ENCODE data around the gene NBPF11. TPM values are rescaled to one million over a fixed set of nuclear protein-coding genes. Genes with fewer than 3 reads are reported as not detected.
A peak's percentile ranks its signal among the peaks of the same experiment; 100 is the strongest.
"Not testable (repeated sequence)": the region's sequence is repeated elsewhere in the genome, so short reads cannot be mapped to it uniquely, and the experiment has no call there.

NBPF11 gene
- total and polyA plus RNA-seq, 4 experiments from 2014 or later, result 0.35 to 30.0 (median 16.1) TPM

DNA sequence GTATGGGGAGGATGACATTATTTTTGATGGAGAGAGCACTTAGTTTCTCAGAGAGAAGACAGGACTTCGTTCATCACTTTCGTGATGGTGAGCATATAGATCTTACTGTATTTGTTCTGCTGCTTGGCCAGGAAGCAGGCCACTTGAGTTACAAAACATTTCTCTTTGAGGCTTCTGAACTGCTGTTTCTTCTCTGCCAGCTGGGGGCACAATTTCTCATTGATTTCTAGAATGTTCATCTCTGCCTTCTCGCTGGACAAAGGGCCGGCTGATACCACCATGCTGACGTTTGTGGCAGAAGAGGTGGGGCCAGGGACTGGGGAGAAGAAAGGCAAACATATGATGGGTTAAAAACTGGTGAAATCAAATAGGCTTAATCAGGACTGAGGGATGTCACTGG is 31.7 kb downstream of the NBPF11 start:
- H3K4me1 ChIP-seq (ENCODE audit: insufficient read depth, low read length); DNase-seq; H3K4me3 Mint-ChIP-seq; H3K27ac Mint-ChIP-seq; H3K4me1 Mint-ChIP-seq; H3K9me3 ChIP-seq (ENCODE audit: control insufficient read depth in 1 of 2, low read length in 2 of 2); H3K27me3 Mint-ChIP-seq; H3K27me3 ChIP-seq (ENCODE audit: insufficient read depth, low read length); H3K27ac ChIP-seq (ENCODE audit: low read depth, low read length); H3K36me3 ChIP-seq (ENCODE audit: insufficient read depth, low read length); H3K36me3 Mint-ChIP-seq; POLR2A ChIA-PET (ENCODE audit: partially characterized antibody); H3K9me3 Mint-ChIP-seq; CTCF ChIA-PET (ENCODE audit: partially characterized antibody); H3K4me3 ChIP-seq (ENCODE audit: low read length in 2 of 2); intact Hi-C loops (cut with micrococcal nuclease): not testable (repeated sequence)

DNA sequence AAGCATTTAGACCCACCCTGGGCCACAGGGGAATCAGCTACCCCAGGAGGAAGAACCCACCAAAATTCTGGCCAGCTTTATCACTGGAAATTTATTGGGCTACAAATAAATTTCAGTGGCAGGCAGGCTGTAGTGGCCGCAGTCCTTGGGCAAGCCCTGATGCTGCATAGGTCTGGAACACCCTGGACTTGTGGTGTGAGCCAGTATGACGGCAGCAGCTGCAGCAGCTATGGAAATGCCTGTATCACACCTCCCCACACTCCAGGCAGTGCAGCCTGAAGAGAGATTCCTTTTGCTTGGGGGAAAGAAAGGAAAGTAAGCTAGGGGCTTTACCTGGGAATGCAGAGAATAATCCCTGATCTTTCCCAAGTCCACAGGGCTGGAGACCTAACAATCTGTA is 56.3 kb downstream of the NBPF11 start:
- H3K4me3 ChIP-seq (ENCODE audit: low read length in 2 of 2); H3K27ac ChIP-seq (ENCODE audit: low read depth, low read length); H3K27me3 Mint-ChIP-seq; CTCF ChIA-PET (ENCODE audit: partially characterized antibody); H3K4me3 Mint-ChIP-seq; H3K27ac Mint-ChIP-seq; H3K9me3 Mint-ChIP-seq; H3K4me1 Mint-ChIP-seq; intact Hi-C loops (cut with micrococcal nuclease); H3K36me3 ChIP-seq (ENCODE audit: insufficient read depth, low read length); H3K4me1 ChIP-seq (ENCODE audit: insufficient read depth, low read length); H3K27me3 ChIP-seq (ENCODE audit: insufficient read depth, low read length); DNase-seq; H3K36me3 Mint-ChIP-seq; H3K9me3 ChIP-seq (ENCODE audit: control insufficient read depth in 1 of 2, low read length in 2 of 2); POLR2A ChIA-PET (ENCODE audit: partially characterized antibody): not testable (repeated sequence)

DNA sequence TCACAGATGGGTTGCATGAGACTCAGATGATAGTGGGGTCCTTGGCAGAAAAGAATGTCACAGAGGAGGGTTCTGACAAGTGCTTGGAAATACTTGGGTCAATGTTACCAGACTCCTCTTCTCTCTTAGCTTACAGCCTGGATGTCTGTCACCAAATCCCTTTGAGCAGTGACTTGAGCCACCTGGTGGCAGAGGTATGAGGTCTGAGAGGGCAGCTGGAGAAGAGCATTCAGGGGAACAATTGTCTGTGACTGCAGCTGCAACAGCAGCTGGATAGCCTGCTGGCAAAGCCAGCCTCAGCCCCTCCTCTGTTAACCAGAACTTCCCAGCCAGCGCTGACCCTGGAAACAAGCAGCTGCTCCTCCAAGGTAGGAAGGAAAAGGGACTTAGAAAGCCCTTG is 65.9 kb downstream of the NBPF11 start:
- H3K27ac Mint-ChIP-seq; H3K4me1 ChIP-seq (ENCODE audit: insufficient read depth, low read length); H3K27me3 ChIP-seq (ENCODE audit: insufficient read depth, low read length); H3K36me3 Mint-ChIP-seq; H3K9me3 ChIP-seq (ENCODE audit: control insufficient read depth in 1 of 2, low read length in 2 of 2); H3K36me3 ChIP-seq (ENCODE audit: insufficient read depth, low read length); H3K4me1 Mint-ChIP-seq; H3K9me3 Mint-ChIP-seq; H3K27me3 Mint-ChIP-seq; H3K27ac ChIP-seq (ENCODE audit: low read depth, low read length); POLR2A ChIA-PET (ENCODE audit: partially characterized antibody); intact Hi-C loops (cut with micrococcal nuclease); CTCF ChIA-PET (ENCODE audit: partially characterized antibody); H3K4me3 ChIP-seq (ENCODE audit: low read length in 2 of 2); H3K4me3 Mint-ChIP-seq: not testable (repeated sequence)
- DNase-seq, result peak in 1 of 5 donors; percentile 16

DNA sequence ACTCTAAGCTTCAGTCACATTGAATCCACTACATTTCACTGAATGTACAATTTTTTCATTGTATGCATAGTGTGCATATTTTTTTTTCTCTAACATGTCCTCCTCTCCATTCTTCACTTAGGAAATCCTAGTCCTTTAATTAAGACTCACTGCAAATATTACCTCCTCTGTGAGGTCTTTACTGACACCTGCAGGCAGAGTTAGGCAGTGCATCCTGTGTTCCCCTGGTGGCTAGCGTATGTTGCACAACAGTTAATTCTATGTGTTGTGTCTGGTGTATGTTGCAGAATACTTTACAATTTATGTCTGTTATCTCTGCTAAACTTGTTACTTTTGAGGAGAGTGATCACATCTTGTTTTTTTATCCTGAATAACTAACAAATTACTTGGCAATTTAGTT is 70.9 kb downstream of the NBPF11 start:
- H3K27ac Mint-ChIP-seq; H3K36me3 Mint-ChIP-seq; H3K9me3 Mint-ChIP-seq; DNase-seq; intact Hi-C loops (cut with micrococcal nuclease); H3K27me3 ChIP-seq (ENCODE audit: insufficient read depth, low read length); H3K4me1 ChIP-seq (ENCODE audit: insufficient read depth, low read length); POLR2A ChIA-PET (ENCODE audit: partially characterized antibody); H3K36me3 ChIP-seq (ENCODE audit: insufficient read depth, low read length); H3K9me3 ChIP-seq (ENCODE audit: control insufficient read depth in 1 of 2, low read length in 2 of 2); H3K4me3 Mint-ChIP-seq; H3K27ac ChIP-seq (ENCODE audit: low read depth, low read length); CTCF ChIA-PET (ENCODE audit: partially characterized antibody); H3K4me3 ChIP-seq (ENCODE audit: low read length in 2 of 2); H3K27me3 Mint-ChIP-seq; H3K4me1 Mint-ChIP-seq: not testable (repeated sequence)

DNA sequence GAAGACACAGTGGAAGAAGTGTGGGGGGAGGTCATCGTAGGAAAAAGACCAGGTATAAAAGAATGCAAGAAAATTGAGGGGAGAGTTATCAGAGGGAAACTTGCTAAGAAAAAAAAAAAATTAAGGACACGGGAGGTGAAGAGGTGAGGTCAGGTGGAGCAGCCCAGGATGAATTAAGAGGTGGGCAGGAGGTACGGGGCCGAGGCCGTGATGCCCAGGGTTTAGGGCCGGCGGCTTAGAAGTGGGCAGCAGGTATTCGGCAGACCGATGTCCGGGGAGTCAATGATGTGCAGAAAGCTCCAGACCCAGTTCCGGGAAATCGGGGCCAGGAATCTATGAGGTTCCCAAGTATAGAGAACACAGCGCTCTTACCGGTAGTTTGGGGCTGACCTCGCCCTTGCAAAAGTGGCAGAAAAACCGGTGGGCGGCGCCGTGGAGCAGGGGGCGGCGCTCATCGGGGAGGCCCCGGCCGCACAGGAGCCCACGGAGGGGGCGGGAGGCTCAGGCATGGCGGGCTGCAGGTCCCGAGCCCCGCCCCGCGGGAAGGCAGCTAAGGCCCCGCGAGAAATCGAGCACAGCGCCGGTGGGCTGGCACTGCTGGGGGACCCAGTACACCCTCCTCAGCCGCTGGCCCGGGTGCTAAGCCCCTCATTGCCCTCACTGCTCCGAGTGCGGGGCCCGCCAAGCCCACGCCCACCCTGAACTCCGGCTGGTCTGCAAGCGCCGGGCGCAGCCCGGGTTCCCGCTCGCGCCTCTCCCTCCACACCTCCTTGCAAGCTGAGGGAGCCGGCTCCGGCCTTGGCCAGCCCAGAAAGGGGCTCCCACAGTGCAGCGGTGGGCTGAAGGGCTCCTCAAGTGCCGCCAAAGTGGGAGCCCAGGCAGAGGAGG is 73.2 kb downstream of the NBPF11 start:
- H3K36me3 Mint-ChIP-seq; H3K9me3 ChIP-seq (ENCODE audit: control insufficient read depth in 1 of 2, low read length in 2 of 2); POLR2A ChIA-PET (ENCODE audit: partially characterized antibody); H3K4me3 Mint-ChIP-seq; DNase-seq; H3K36me3 ChIP-seq (ENCODE audit: insufficient read depth, low read length); intact Hi-C loops (cut with micrococcal nuclease); H3K4me1 ChIP-seq (ENCODE audit: insufficient read depth, low read length); H3K4me3 ChIP-seq (ENCODE audit: low read length in 2 of 2); H3K4me1 Mint-ChIP-seq; H3K9me3 Mint-ChIP-seq; H3K27ac Mint-ChIP-seq; H3K27ac ChIP-seq (ENCODE audit: low read depth, low read length); H3K27me3 Mint-ChIP-seq; CTCF ChIA-PET (ENCODE audit: partially characterized antibody); H3K27me3 ChIP-seq (ENCODE audit: insufficient read depth, low read length): not testable (repeated sequence)

DNA sequence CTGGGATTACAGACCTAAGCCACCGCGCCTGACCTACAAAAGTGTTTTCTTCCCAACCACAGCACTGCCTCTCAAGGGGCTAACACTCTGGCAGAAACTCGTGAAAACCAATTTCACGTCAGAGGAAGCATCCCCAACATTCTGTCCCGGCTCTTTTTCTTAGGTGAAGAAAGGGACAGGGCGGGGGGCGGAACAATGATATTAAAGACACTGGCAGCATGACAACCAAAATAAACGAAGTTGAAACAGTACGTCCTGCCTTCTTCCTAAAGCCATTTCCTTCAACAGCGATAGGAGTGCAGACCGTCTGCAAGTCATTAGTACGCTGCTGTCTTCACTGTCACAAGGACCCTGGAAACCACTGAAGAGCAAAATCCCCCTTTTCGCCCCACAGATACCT is 74.0 kb downstream of the NBPF11 start:
- H3K27me3 ChIP-seq (ENCODE audit: insufficient read depth, low read length); H3K36me3 ChIP-seq (ENCODE audit: insufficient read depth, low read length); intact Hi-C loops (cut with micrococcal nuclease); H3K27me3 Mint-ChIP-seq; CTCF ChIA-PET (ENCODE audit: partially characterized antibody); H3K9me3 Mint-ChIP-seq; H3K4me1 ChIP-seq (ENCODE audit: insufficient read depth, low read length); H3K27ac Mint-ChIP-seq; H3K36me3 Mint-ChIP-seq; H3K9me3 ChIP-seq (ENCODE audit: control insufficient read depth in 1 of 2, low read length in 2 of 2); H3K4me3 ChIP-seq (ENCODE audit: low read length in 2 of 2); POLR2A ChIA-PET (ENCODE audit: partially characterized antibody); DNase-seq; H3K27ac ChIP-seq (ENCODE audit: low read depth, low read length); H3K4me1 Mint-ChIP-seq; H3K4me3 Mint-ChIP-seq: not testable (repeated sequence)

DNA sequence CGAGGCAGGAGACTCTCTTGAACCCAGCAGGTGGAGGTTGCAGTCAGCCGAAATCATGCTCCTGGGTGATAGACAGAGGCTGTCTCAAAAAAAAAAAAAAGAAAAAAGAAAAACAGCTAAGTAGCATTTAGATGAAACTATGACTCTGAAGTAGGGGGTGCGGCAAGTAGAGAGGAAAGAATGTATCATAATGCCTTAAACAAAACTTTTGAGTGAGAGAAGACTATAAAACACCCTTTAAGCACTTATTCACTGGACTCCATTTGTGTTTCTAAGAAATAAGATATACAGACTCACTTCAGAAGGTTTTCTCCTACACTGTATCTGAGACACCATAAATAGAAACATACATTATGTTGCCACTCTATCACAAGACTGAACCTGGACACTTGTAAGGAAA is 74.6 kb downstream of the NBPF11 start:
- H3K4me3 Mint-ChIP-seq; H3K4me3 ChIP-seq (ENCODE audit: low read length in 2 of 2); H3K9me3 ChIP-seq (ENCODE audit: control insufficient read depth in 1 of 2, low read length in 2 of 2); H3K9me3 Mint-ChIP-seq; POLR2A ChIA-PET (ENCODE audit: partially characterized antibody); DNase-seq; H3K27me3 ChIP-seq (ENCODE audit: insufficient read depth, low read length); CTCF ChIA-PET (ENCODE audit: partially characterized antibody); H3K27ac ChIP-seq (ENCODE audit: low read depth, low read length); H3K4me1 ChIP-seq (ENCODE audit: insufficient read depth, low read length); H3K36me3 Mint-ChIP-seq; H3K27me3 Mint-ChIP-seq; H3K36me3 ChIP-seq (ENCODE audit: insufficient read depth, low read length); intact Hi-C loops (cut with micrococcal nuclease); H3K27ac Mint-ChIP-seq; H3K4me1 Mint-ChIP-seq: not testable (repeated sequence)

DNA sequence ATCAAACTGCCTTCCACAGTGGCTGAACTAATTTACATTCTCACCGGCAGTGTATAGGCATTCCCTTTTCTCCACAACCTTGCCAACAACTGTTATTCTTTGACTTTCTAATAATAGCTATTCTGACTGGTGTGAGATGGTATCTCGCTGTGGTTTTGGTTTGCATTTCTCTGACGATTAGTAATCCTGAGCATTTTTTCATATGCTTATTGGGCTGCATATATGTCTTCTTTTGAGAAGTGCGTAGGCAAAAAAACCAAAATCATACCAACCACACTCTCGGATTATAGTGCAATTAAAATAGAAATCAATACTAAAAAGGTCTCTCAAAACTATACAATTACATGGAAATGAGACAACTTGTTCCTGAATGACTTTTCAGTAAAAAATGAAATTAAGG is 78.7 kb downstream of the NBPF11 start:
- H3K4me1 Mint-ChIP-seq; H3K4me3 Mint-ChIP-seq; H3K9me3 Mint-ChIP-seq; H3K27ac ChIP-seq (ENCODE audit: low read depth, low read length); POLR2A ChIA-PET (ENCODE audit: partially characterized antibody); H3K4me3 ChIP-seq (ENCODE audit: low read length in 2 of 2); CTCF ChIA-PET (ENCODE audit: partially characterized antibody); H3K36me3 ChIP-seq (ENCODE audit: insufficient read depth, low read length); H3K9me3 ChIP-seq (ENCODE audit: control insufficient read depth in 1 of 2, low read length in 2 of 2); H3K27me3 Mint-ChIP-seq; H3K27ac Mint-ChIP-seq; H3K36me3 Mint-ChIP-seq; DNase-seq; H3K4me1 ChIP-seq (ENCODE audit: insufficient read depth, low read length); H3K27me3 ChIP-seq (ENCODE audit: insufficient read depth, low read length); intact Hi-C loops (cut with micrococcal nuclease): not testable (repeated sequence)
